Prostate gland (tissue), 2 donors: ENCODE measurements around the gene CDH13.

Experiments
- CTCF ChIP-seq, 4 experiments: fragments of 200-600 bp in 2 of 4; fragments of 450-650 bp in 2 of 4; sonication (generic) in 2 of 4; IDR thresholded peaks; 1 replicate in 3 of 4; 2 replicates in 1 of 4; pipeline ENCODE4 v1.5.1; 2016 to 2019; ENCODE audit warnings: antibody characterized with exemption in 4 of 4, mild to moderate bottlenecking in 2 of 4, moderate library complexity in 2 of 4
- POLR2A ChIP-seq: fragments of 450-650 bp; IDR thresholded peaks from one replicate; pipeline ENCODE4 v1.6.1; 2016; ENCODE audit warnings: antibody characterized with exemption, mild to moderate bottlenecking
- POLR2AphosphoS5 ChIP-seq: sonication (generic); formaldehyde crosslinking; IDR thresholded peaks from one replicate; pipeline ENCODE4 v1.6.1; 2017; ENCODE audit warnings: antibody characterized with exemption

GRCh38 chr16:83838151-83838550, 1211.4 kb downstream of the CDH13 start:
- TF ChIP-seq CTCF (IDR thresholded peaks at IDR 0.05) (no peak), POLR2A (no peak), POLR2AphosphoS5 (no peak)
